HG02642 (cell line): Measurements from ENCODE around the gene BPIFB4.

Experiments
- ATAC-seq: cut with Tn5 transposase; IDR thresholded peaks from one replicate; pipeline ENCODE4 v1.9.1; 2021; ENCODE audit warnings: mild to moderate bottlenecking; ENCODE audit not compliant: unreplicated experiment, poor library complexity

BPIFB4 gene

GRCh38 chr20:33154252-33154651 lies 74.8 kb downstream of the BPIFB4 start:
- ATAC-seq: no peak

GRCh38 chr20:33158637-33159385 lies 79.4 kb downstream of the BPIFB4 start:
- no peak for ATAC-seq

- no peak for ATAC-seq
These were observed 80.3 kb downstream of the BPIFB4 start for GRCh38 chr20:33159713-33160112.

GRCh38 chr20:33160681-33161080 lies 81.2 kb downstream of the BPIFB4 start:
- no peak for ATAC-seq
